ENCODE results near the gene JAKMIP1.

The JAKMIP1 gene

DNA sequence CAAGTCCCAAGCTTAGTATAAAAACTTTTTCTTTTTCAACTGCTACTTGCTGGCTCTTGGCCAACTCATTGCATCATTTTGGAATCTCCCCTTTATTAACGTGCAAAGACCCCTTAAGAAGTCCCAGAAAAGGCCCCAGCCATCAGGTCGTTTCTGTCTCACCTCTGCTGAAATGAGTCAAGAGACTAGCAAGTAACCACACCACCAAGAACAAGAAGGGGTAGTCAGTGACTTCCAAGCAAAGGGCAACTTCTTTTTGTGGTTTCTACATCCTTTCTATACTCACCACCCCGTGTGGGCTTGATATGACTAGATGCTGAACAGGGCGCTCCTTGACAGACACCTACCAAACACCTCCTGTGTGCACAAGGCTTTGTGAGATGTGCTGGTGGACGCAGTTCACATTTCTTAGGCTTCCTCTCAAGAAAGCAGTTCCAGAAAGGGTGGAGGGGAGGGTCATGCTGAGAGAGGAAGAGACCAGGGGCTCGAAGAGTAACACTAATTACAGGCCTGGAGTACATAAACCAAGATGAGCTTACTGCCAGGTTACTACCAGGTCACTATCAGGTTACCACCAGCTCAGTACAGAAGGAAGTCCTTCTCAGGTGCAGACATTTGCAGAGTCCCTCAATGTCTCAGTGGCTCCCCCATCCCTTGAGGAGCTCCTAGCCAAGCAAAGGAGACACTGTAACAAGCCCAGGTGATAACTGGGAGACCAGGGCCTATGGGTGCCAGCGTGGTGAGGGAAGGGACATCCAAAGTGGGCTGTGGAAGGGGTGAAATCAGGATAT, 19.3 kb downstream of the JAKMIP1 start:
- no peak for DNase-seq (ENCODE audit: low read depth in 2 of 2)

GRCh38 chr4:6179362-6179761, 21.0 kb downstream of the JAKMIP1 start:
- no peak for DNase-seq (ENCODE audit: low read depth in 2 of 2)

DNA sequence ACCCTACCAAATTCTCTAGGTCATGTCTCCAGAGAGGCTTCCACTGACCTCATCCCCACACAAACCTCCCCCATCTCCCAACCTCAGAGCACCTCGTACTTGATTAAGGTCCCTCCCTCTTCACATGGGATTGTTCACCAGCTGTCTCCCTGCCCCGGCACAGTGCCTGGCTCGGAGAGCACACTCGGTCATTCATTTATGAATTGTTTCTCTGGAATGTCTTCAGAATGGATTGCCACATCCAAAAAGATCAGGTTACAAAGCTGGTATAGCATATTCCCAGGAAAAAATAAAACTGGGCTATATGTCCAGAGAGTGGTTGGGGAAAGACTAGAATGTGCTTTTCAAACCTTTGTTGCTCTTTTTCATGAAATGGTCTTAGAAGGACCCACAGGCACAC, 21.6 kb downstream of the JAKMIP1 start:
- no peak for DNase-seq (ENCODE audit: low read depth in 2 of 2)

- no peak for DNase-seq (ENCODE audit: low read depth in 2 of 2)
Observed at GRCh38 chr4:6177587-6178197, 22.7 kb downstream of the JAKMIP1 start.

GRCh38 chr4:6175426-6175825, 24.9 kb downstream of the JAKMIP1 start:
- DNase-seq (ENCODE audit: low read depth in 2 of 2): no peak

GRCh38 chr4:6172927-6173200, 27.5 kb downstream of the JAKMIP1 start:
- DNase-seq (ENCODE audit: low read depth in 2 of 2): no peak

GRCh38 chr4:6172093-6172926, 28.0 kb downstream of the JAKMIP1 start:
- DNase-seq (ENCODE audit: low read depth in 2 of 2): no peak

DNA sequence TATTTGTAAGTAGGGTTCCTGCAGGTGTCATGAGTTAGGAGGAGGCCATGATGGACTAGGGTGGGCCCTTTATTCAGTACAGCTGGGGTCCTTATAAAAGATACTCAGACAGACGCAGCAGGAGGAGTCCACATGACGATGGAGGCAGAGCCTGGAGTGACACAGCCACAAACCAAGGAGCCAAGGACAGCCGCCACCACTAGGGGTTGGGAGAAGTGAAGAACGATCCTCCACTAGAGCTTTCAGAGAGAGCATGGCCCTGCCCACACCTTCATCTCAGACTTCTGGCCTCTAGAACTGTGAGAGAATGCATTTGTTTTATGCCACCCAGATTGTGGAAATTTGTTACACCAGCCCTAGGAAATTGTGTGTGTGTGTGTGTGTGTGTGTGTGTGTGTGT, 31.1 kb downstream of the JAKMIP1 start:
- no peak for DNase-seq (ENCODE audit: low read depth in 2 of 2)

GRCh38 chr4:6165766-6166165, 34.6 kb downstream of the JAKMIP1 start:
- DNase-seq (ENCODE audit: low read depth in 2 of 2): no peak

DNA sequence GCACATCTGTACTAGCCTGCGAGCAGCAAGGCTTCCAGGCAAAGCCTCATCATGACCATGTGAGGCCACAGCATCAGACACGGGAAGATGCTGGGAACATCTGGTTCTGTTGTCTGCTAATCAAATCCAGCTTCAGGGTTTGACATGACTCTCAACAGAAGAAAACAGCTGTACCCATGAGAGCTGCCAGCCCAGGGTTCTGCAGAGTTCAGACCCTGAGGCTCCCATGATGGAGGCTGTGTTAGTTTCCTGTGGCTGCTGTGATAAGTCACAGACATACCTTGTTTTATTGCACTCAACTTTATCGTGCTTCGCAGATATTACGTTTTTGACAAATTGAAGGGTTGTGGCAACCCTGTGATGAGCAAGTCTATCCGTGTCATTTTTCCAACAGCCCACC, 37.5 kb downstream of the JAKMIP1 start:
- no peak for DNase-seq (ENCODE audit: low read depth in 2 of 2)

- DNase-seq (ENCODE audit: low read depth in 2 of 2): no peak
Observed at GRCh38 chr4:6161921-6162464, 38.4 kb downstream of the JAKMIP1 start.

DNA sequence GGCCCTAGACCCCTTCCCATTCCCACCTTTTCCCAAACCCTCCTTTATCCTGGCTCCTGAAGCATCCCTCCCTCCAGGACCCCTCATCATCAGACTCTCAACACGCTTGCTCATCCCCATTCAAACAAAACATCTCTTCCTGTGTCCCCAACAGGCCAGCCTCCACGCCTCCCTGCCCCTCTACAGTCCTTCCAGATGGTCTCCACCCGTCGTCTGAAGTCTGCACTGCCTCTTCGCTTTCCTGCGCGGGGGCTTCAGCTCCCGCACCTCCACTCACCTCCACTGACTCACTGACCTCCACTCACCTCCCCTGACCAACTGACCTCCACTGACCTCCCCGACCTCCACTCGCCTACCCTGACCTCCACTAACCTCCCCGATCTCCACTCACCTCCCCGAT, 39.8 kb downstream of the JAKMIP1 start:
- no peak for DNase-seq (ENCODE audit: low read depth in 2 of 2)

DNA sequence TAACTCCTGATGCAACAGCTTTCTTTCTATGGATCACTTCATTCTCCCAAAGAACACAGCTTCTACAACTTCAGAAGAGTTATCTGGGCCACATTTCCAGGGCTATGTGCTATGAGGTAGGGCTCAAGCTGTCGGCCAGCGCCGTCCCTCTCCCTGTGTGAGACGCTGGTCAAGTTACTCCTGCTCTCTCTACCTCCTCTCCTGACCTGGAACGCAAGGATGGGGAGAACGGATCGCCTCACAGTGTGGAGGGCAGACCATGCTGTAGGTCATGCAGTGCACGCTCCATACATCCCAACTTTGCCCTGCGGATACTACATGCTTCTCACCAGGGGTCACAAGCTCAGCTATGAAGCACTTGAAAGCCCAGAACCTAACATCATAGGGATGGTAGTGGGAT, 42.4 kb downstream of the JAKMIP1 start:
- DNase-seq (ENCODE audit: low read depth in 2 of 2): no peak

DNA sequence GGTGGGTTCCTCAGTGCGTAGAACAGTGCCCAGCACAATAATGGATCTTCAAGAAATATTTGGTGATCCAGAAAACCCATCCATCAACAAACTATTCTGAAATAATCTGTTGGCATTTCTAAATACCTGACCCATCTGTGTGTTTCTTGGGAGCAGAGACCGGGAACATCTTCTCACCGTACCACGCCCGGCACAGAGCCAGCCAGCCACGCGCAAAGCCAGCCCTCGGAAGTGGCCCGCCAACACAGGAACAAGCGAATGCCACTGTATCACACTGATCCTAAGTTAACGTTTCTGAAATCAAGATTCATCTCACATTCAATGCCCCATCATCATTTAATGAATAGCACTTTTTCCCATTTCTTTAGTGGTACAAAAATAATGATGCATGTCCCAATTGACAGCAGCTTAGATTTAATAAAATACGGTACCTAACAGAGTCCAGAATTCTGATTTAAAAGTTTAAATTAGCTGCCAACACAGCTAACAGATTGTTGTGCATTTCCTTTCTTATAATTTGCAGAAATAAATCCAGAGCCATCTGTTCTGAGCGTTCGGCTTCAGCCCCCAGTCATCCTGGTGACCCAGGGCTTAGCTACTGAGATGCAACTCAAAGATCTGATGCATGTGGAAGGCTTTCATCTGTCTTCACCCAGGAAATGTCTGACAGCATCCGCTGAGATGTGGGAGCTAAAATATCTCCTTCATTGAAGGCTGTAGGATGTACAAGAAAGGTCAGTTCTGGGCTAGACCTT, 44.2 kb downstream of the JAKMIP1 start:
- no peak for DNase-seq (ENCODE audit: low read depth in 2 of 2)

DNA sequence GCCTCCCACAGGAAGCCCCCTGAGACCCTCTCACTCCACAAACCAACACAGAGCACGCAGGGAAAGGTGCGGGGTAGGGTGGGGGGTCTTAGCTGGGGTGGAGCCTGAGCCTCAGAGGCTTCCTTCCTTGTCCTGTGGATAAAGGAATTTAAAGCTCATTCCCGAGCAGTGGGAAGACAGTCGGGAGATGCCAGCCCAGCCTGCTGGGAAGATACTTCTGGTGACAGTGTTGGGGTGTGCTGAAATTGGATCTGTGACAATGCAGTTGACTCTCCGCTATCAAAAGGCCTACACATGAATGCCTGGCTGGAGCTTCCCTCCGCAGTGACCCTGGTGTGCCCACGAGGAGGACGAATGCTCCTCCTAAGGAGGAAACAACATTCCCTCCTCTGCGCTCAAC, 45.5 kb downstream of the JAKMIP1 start:
- no peak for DNase-seq (ENCODE audit: low read depth in 2 of 2)

DNA sequence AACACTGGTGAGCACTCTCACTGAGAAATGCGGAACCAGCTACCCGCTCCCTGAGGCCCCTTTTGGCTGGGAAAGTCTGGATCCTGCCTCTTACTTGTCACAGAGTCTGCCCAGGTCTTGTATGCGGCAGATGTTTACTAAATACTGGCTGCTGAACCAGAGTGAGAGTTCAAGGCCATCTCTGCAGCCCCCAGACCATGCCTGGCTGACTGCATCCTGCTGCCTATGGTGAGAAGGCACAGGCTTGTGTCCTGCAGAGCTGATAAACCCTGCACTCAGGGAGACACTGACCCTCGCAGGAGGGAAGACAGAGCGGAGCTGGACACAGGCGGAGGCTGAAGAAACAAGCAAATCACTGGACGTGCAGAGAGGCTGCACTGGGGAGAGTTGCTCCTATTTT, 46.5 kb downstream of the JAKMIP1 start:
- no peak for DNase-seq (ENCODE audit: low read depth in 2 of 2)

DNA sequence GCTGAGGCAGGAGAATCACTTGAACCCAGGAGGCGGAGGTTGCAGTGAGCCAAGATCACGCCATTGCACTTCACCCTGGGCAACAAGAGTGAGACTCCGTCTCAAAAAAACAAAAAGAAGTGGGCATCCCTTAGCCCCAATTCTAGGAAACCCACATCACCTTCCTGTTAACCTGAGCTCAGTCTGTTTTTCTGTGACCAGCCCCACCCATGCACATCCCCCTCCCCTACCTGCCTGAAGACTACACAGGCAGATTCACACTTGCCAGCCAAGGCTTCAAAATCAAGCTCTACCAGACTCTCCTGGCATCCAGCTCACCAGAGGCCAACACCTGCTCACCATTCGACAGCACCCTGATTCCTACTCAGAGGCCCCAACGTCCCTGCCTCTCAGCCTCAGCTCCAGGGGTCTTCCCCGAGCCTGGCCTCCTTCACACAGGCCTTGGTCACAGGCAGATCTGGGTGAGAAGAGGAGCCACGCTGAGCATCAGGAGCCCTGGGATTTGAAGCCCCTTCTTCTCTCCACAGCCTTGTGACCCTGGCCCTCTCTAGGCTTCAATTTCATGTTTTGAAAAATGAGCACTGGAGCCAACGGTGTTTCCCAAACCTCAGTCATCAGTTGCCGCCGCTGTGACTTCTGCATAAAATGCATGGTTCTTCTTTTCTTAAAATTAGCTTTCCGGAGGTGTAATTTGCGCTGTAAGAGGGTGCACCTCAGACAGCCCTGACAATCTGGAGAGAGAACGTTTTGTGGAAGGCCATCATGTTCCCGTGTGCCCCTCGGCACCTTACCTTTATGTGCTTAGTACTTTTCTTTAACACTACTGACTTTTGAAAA, 47.3 kb downstream of the JAKMIP1 start:
- no peak for DNase-seq (ENCODE audit: low read depth in 2 of 2)

DNA sequence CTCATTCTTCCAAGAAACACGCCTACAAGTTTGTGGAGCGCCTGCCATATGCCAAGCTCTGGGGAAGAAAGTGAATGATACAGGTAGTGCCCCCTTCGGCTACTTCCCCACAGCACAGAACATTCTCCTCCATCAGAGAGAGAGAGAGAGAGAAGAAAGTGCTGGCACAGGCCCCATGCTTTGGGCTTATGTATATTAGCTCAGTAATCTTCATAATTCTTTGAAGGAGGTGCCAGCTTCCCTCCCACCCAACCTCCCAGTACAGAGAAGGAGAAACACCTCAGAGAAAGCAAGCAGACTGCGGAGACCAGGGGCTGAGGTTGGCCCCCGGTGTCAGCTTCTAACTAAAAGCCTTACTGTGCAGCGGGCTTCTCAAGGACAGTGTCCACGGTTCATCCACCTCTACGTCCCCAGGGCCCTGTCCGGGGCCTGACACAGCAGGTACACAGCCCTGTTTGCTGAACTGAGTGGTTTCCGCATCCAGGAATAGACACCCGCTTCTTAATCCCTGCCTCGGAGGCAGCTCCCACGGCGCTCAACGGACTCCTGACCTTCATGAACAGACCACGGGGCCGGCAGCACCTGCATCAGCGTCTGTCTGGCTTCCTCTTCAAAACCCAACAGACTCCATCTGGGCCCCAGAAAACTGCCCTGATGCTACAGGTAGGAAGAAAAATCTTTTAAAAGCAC, 50.2 kb downstream of the JAKMIP1 start:
- no peak for DNase-seq (ENCODE audit: low read depth in 2 of 2)

DNA sequence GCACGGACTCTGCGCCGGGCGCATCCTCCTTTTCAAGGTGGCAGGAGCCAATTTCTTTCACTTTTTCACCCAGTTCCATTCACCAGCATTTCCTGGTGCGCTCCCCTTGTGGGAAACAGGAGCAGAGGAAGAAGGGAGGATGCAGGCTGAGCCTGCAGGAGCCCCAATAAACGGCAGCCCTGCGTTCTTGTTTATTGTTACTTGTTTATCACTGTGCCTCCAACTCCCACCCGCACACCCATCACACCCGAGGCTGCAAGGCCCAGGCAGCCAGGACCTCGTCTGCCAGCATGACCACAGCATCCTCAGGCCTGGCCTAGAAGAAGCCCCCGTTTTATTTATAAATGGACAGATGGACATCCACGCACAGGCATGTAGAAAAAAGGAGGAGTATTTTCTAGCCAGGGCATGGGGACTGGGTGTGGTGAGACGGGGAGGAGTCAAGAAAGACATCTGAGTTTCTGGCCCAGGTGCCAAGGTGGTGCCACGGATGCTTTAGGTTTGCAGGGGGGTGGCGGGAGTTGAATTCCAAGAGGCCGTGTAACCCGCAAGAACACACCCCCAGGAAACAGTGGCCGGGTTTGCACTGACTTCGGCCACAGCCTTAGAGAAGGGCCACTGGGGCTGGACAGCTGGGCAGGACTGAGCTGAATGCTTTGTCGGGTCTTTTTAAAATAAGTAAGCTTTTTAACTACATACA, 51.7 kb downstream of the JAKMIP1 start:
- no peak for DNase-seq (ENCODE audit: low read depth in 2 of 2)

- DNase-seq (ENCODE audit: low read depth in 2 of 2): no peak
Observed at GRCh38 chr4:6147441-6147840, 52.9 kb downstream of the JAKMIP1 start.

Data from activated CD4-positive, alpha-beta T cell treated with anti-CD3 and anti-CD28 coated beads for 24 hours (primary cell).